ENCODE data around the gene ZGPAT. TPM values are rescaled to one million over a fixed set of nuclear protein-coding genes. Genes with fewer than 3 reads are reported as not detected.

The ZGPAT gene
- total RNA-seq, 1 donor from 2014 or later: 34.6 TPM

- Mint-ChIP-seq H3K4me3 (no peak overlapping the region), H3K9me3 (no peaks in the 10 kb centered on the region), H3K27ac (no peak overlapping the region), H3K27me3 (ENCODE audit: low read depth) (no peaks in the 10 kb centered on the region), H3K4me1 (no peaks in the 10 kb centered on the region), H3K36me3 (peaks cover 2% of the 10 kb centered on the region)
- TF ChIP-seq CTCF (IDR thresholded peaks at IDR 0.05; ENCODE audit: unreplicated experiment): no peak
- DNase-seq (ENCODE audit: low spot score in 2 of 2, unreplicated experiment in 2 of 2): no peak
Observed at GRCh38 chr20:63767886-63768285, 60.0 kb downstream of the ZGPAT start.

DNA sequence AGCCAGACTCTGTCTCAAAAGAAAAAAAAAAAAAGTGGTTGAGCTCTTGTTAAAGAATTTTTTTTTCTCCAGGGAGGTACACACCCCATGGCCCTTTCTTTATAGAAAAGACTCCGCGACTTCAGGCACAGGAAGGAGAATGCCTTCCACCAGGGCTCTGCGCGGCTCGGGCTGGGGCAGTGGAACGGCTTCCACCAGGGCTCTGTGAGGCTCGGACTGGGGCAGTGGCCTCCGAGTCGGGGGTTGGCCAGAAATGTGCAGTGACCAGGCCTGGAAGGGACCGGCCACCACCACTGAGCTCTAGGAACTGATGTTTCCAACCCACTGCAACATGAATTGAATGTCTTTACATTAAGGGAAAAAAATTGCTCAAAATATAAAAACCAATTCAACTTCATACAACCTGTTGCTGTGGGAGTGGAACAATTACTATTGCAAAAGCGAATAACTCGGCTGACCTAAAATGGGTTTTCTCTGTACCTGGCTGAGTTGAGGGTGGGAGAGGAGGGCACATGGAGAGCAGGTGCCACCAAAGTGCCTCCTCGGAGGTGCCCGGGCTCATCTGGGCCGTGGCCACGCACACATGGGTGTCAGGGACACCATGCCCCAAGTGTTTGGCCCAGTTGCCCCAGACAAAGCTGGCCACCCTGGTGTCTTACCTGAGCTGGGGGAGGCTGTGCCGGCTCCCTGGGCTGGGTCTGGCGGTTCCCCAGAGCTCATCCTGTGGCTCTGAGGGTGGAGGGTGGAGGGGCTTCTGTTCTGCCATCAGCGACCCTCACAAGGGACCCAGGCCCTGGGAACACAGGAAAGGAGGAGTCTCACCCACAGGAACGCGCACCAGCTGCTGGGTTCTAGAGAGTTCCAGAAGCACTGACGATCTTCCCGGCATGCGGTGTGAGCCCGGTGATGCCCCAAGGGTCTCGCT, 61.0 kb downstream of the ZGPAT start:
- Mint-ChIP-seq H3K4me1 (no peaks in the 10 kb centered on the region), H3K4me3 (no peak overlapping the region)
- no peak for DNase-seq (ENCODE audit: low spot score in 2 of 2, unreplicated experiment in 2 of 2)

GRCh38 chr20:63769891-63770474, 62.1 kb downstream of the ZGPAT start:
- Mint-ChIP-seq H3K27me3 (ENCODE audit: low read depth) (no peaks in the 10 kb centered on the region), H3K4me1 (peaks cover 4% of the 10 kb centered on the region), H3K27ac (no peak overlapping the region), H3K4me3 (no peak overlapping the region), H3K9me3 (no peaks in the 10 kb centered on the region), H3K36me3 (peaks cover 2% of the 10 kb centered on the region)
- DNase-seq (ENCODE audit: low spot score in 2 of 2, unreplicated experiment in 2 of 2): no peak
- no peak for TF ChIP-seq CTCF (IDR thresholded peaks at IDR 0.05; ENCODE audit: unreplicated experiment)

More for the DNA sequence above, 61.0 kb downstream of the ZGPAT start:
- H3K9me3 Mint-ChIP-seq: no peaks in the 10 kb centered on the region
- H3K27me3 Mint-ChIP-seq (ENCODE audit: low read depth): no peaks in the 10 kb centered on the region
- TF ChIP-seq CTCF (IDR thresholded peaks at IDR 0.05; ENCODE audit: unreplicated experiment): no peak
- peaks cover 2% of the 10 kb centered on the region for H3K36me3 Mint-ChIP-seq
- no peak overlapping the region for H3K27ac Mint-ChIP-seq

- no peak overlapping the region for H3K27ac Mint-ChIP-seq
- peaks cover 10% of the 10 kb centered on the region for H3K4me1 Mint-ChIP-seq
- no peak for TF ChIP-seq CTCF (IDR thresholded peaks at IDR 0.05; ENCODE audit: unreplicated experiment)
- H3K4me3 Mint-ChIP-seq: no peak overlapping the region
- H3K27me3 Mint-ChIP-seq (ENCODE audit: low read depth): no peaks in the 10 kb centered on the region
- no peak for DNase-seq (ENCODE audit: low spot score in 2 of 2, unreplicated experiment in 2 of 2)
- H3K36me3 Mint-ChIP-seq: peaks cover 3% of the 10 kb centered on the region
- no peaks in the 10 kb centered on the region for H3K9me3 Mint-ChIP-seq
Observed at GRCh38 chr20:63771046-63771707, 63.3 kb downstream of the ZGPAT start.

DNA sequence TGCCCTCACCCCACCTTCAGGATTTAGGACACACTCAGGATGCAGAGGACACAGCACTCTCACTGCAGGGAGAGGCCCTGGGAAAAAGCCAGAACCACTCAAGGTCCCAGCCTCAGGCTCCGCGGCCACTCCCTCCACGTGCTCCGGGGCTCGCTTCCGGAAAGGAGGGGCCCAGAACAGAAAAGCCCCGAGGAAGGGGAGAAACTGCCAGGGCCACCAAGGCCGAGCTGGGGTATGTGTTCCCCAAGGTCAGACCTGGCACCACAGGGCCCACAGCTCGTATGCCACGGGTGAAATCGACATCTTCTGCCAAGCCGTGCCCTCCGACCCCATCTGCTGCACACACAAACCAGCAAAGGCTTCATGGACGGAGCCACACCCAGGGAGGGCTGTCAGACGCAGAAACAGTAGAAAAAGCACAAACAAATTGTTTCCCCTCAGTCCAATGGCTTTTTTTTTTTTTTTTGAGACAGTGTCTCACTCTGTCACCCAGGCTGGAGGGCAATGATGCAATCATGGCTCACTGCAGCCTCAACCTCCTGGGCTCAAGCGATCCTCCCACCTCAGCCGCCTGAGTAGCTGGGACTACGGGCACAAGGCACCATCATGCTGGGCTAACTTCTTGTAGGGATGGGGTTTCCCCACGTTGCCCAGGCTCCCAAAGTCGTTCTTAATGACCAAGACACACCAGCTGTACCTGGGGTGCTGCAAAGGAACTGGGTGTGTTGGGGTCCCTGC, 65.1 kb downstream of the ZGPAT start:
- H3K36me3 Mint-ChIP-seq: peaks cover 16% of the 10 kb centered on the region
- peaks cover 10% of the 10 kb centered on the region for H3K4me1 Mint-ChIP-seq
- TF ChIP-seq CTCF (IDR thresholded peaks at IDR 0.05; ENCODE audit: unreplicated experiment): no peak
- peaks cover 6% of the 10 kb centered on the region for H3K9me3 Mint-ChIP-seq
- no peak overlapping the region for H3K4me3 Mint-ChIP-seq
- DNase-seq (ENCODE audit: low spot score in 2 of 2, unreplicated experiment in 2 of 2): no peak
- H3K27me3 Mint-ChIP-seq (ENCODE audit: low read depth): no peaks in the 10 kb centered on the region
- H3K27ac Mint-ChIP-seq: no peak overlapping the region

All from mesothelial cell of epicardium (in vitro differentiated cells).